ENCODE data around the gene NCAPG2. TPM values are rescaled to one million over a fixed set of nuclear protein-coding genes. Genes with fewer than 3 reads are reported as not detected.
A peak's percentile ranks its signal among the peaks of the same experiment; 100 is the strongest.

The NCAPG2 gene
- total RNA-seq, 1 experiment from 2014 or later, result 99.5 TPM

- Histone ChIP-seq H2AFZ (no peak overlapping the region), H3F3A (ENCODE audit: insufficient read depth, low read depth) (0 out of 2 replicates have a peak, but pooled peaks cover 5% of the 10 kb centered on the region), H3K79me2 (ENCODE audit: low read depth) (peaks cover 71% of the 10 kb centered on the region), H3K27ac (no peak overlapping the region), H3K4me2 (peak overlapping the region; percentile 73), H3K27me3 (ENCODE audit: insufficient read depth, low read depth) (no peaks in the 10 kb centered on the region), H3K36me3 (ENCODE audit: low read depth) (peaks cover 22% of the 10 kb centered on the region), H3K4me1 (replicated peaks; ENCODE audit: insufficient read depth) (peaks cover 23% of the 10 kb centered on the region), H4K20me1 (ENCODE audit: insufficient read depth) (no peaks in the 10 kb centered on the region), H3K9me2 (ENCODE audit: insufficient read depth) (no peaks in the 10 kb centered on the region), H3K9me3 (ENCODE audit: insufficient read depth, low read depth) (no peaks in the 10 kb centered on the region), H3K4me3 (no peak overlapping the region)
- no peak for DNase-seq
- no TSS peak for BruUV-seq (replicated peaks)
- POLR2A ChIA-PET (ENCODE audit: unreplicated experiment), result no interaction called here
- intact Hi-C loops (cut with micrococcal nuclease; ENCODE audit: unreplicated experiment), result loop anchor here (5.0 kb wide), 1 partner anchor 114 kb away; no protein-coding TSS in a partner anchor
- CTCF ChIA-PET, result no interaction called here
- TF ChIP-seq EZH2 (IDR thresholded peaks at IDR 0.05; ENCODE audit: low read depth), result no peak
- no peak for TF ChIP-seq CTCF (conservative IDR thresholded peaks at IDR 0.05)
Measured at GRCh38 chr7:158702944-158703343, 1.7 kb downstream of the NCAPG2 start.

- Histone ChIP-seq H3K4me3 (no peak overlapping the region), H3K9me2 (ENCODE audit: insufficient read depth) (no peaks in the 10 kb centered on the region), H3K9me3 (ENCODE audit: insufficient read depth, low read depth) (no peaks in the 10 kb centered on the region), H3K4me2 (peak overlapping the region; percentile 73; the same call in 1 of the 2 replicates), H3K36me3 (ENCODE audit: low read depth) (peaks cover 22% of the 10 kb centered on the region), H2AFZ (no peak overlapping the region), H3K4me1 (replicated peaks; ENCODE audit: insufficient read depth) (peaks cover 23% of the 10 kb centered on the region), H3K27ac (no peak overlapping the region), H3K27me3 (ENCODE audit: insufficient read depth, low read depth) (no peaks in the 10 kb centered on the region), H4K20me1 (ENCODE audit: insufficient read depth) (no peaks in the 10 kb centered on the region), H3F3A (ENCODE audit: insufficient read depth, low read depth) (0 out of 2 replicates have a peak, but pooled peaks cover 5% of the 10 kb centered on the region), H3K79me2 (ENCODE audit: low read depth) (peaks cover 71% of the 10 kb centered on the region)
- BruUV-seq (replicated peaks), result no TSS peak
- intact Hi-C loops (cut with micrococcal nuclease; ENCODE audit: unreplicated experiment), result loop anchor here (5.0 kb wide), 1 partner anchor 115 kb away; no protein-coding TSS in a partner anchor
- ChIA-PET POLR2A (ENCODE audit: unreplicated experiment) (no interaction called here), CTCF (no interaction called here)
- TF ChIP-seq CTCF (conservative IDR thresholded peaks at IDR 0.05) (no peak), EZH2 (IDR thresholded peaks at IDR 0.05; ENCODE audit: low read depth) (no peak)
- DNase-seq, result no peak
Measured at GRCh38 chr7:158702196-158702595, 2.4 kb downstream of the NCAPG2 start.

GRCh38 chr7:158700008-158700407, 4.6 kb downstream of the NCAPG2 start:
- Histone ChIP-seq H3F3A (ENCODE audit: insufficient read depth, low read depth) (0 out of 2 replicates have a peak, but pooled peaks cover 5% of the 10 kb centered on the region), H3K27ac (no peak overlapping the region), H3K9me2 (ENCODE audit: insufficient read depth) (no peaks in the 10 kb centered on the region), H3K36me3 (ENCODE audit: low read depth) (peaks cover 29% of the 10 kb centered on the region), H3K9me3 (ENCODE audit: insufficient read depth, low read depth) (no peaks in the 10 kb centered on the region), H3K79me2 (ENCODE audit: low read depth) (peaks cover 75% of the 10 kb centered on the region), H4K20me1 (ENCODE audit: insufficient read depth) (no peaks in the 10 kb centered on the region), H3K4me1 (replicated peaks; ENCODE audit: insufficient read depth) (peaks cover 14% of the 10 kb centered on the region), H2AFZ (no peak overlapping the region), H3K4me2 (no peak overlapping the region), H3K27me3 (ENCODE audit: insufficient read depth, low read depth) (no peaks in the 10 kb centered on the region), H3K4me3 (no peak overlapping the region)
- TF ChIP-seq EZH2 (IDR thresholded peaks at IDR 0.05; ENCODE audit: low read depth) (no peak), CTCF (conservative IDR thresholded peaks at IDR 0.05) (no peak)
- BruUV-seq (replicated peaks), result no TSS peak
- intact Hi-C loops (cut with micrococcal nuclease; ENCODE audit: unreplicated experiment), result loop anchor here (5.0 kb wide), 1 partner anchor 117 kb away; no protein-coding TSS in a partner anchor
- DNase-seq, result no peak
- CTCF ChIA-PET, result no interaction called here
- POLR2A ChIA-PET (ENCODE audit: unreplicated experiment), result no interaction called here
